Urinary bladder (tissue), 4 donors: Measurements from ENCODE around the gene OR2J3. TPM values are rescaled to one million over a fixed set of nuclear protein-coding genes. Genes with fewer than 3 reads are reported as not detected.
"Not testable (repeated sequence)": the region's sequence is repeated elsewhere in the genome, so short reads cannot be mapped to it uniquely, and the experiment has no call there.

Source experiments
- DNase-seq: peaks from one replicate; pipeline ENCODE4 v3.0.0-alpha.2; 2015; ENCODE audit errors: extremely low spot score
- H3K27ac ChIP-seq: one replicate; pipeline ENCODE4 v1.5.1; 2013; ENCODE audit warnings: low read depth, mild to moderate bottlenecking, moderate library complexity
- H3K36me3 ChIP-seq: one replicate; pipeline ENCODE4 v1.6.1; 2013; ENCODE audit warnings: mild to moderate bottlenecking, moderate library complexity; ENCODE audit not compliant: insufficient read depth
- H3K4me1 ChIP-seq: one replicate; pipeline ENCODE4 v1.6.1; 2013; ENCODE audit warnings: mild to moderate bottlenecking, moderate library complexity; ENCODE audit not compliant: insufficient read depth
- H3K4me3 ChIP-seq: one replicate; pipeline ENCODE4 v1.5.1; 2013; ENCODE audit warnings: low read depth, low read length
- WGBS: extraction: QIAGEN DNeasy Blood & Tissue Kit; methylation state at CpG from one replicate; pipeline ENCODE4 v1.1.7; 2013; 5-methylcytosine and 5-hydroxymethylcytosine counted together
- polyA plus RNA-seq: library from polyadenylated mRNA; stranded (reverse); fragments of 200-250 nt; gene quantifications from one replicate; pipeline ENCODE4 v1.2.3, GENCODE V29; 2013
- total RNA-seq: library from RNA; depleted of rRNA; stranded (reverse); fragments of >200 nt; gene quantifications from one replicate; pipeline ENCODE4 v1.2.3, GENCODE V29; 2014
- donor health status: healthy with polysubstance abuse.
- donor health status: healthy.

OR2J3 gene
- total RNA-seq (not detected), polyA plus RNA-seq (not detected)

GRCh38 chr6:29107758-29108157, at the start of gene OR2J3:
TSS of gene OR2J3 (plus strand) at chr6:29108058. CDS start at chr6:29111891, 3,833 bp downstream.
- H3K36me3 ChIP-seq = no peaks in the 10 kb centered on the region
- H3K27ac ChIP-seq = no peak within 1 kb of the TSS
- DNase-seq = no peak
- WGBS = 6% methylated on average over 1 of the region's 1 CpG
- no peak within 1 kb of the TSS for H3K4me3 ChIP-seq
- H3K4me1 ChIP-seq = no peaks in the 10 kb centered on the region

- no peak for DNase-seq
- WGBS = 36% methylated on average over 9 of the region's 9 CpGs
Measured at GRCh38 chr6:29071831-29072723, 35.8 kb upstream of the OR2J3 start.

DNA sequence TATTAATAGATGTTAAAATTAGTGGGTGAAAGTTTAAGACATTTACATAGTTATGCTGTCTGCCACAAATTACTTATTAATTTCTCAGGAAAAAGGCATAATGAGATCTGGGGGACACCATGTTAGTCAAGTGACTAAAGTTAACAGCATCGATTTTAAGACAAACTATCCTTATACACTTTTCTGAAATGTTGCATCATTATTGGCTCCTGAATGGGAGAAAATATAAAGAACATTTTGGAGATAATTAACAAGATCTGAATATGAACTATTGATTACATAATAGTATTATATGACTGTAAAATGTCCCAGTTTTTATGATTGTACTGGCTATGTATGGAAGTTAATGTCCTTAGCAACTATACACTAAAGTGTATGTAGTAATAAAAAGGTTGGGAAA, 28.7 kb upstream of the OR2J3 start:
- Histone ChIP-seq H3K4me1 (no peaks in the 10 kb centered on the region), H3K27ac (no peak overlapping the region), H3K36me3 (no peaks in the 10 kb centered on the region), H3K4me3 (no peak overlapping the region)
- 73% methylated on average over 1 of the region's 1 CpG for WGBS
- DNase-seq = no peak

More at GRCh38 chr6:29071831-29072723, 35.8 kb upstream of the OR2J3 start:
- Histone ChIP-seq H3K4me3 (no peak overlapping the region), H3K4me1 (no peaks in the 10 kb centered on the region), H3K27ac (no peak overlapping the region), H3K36me3 (no peaks in the 10 kb centered on the region)

DNA sequence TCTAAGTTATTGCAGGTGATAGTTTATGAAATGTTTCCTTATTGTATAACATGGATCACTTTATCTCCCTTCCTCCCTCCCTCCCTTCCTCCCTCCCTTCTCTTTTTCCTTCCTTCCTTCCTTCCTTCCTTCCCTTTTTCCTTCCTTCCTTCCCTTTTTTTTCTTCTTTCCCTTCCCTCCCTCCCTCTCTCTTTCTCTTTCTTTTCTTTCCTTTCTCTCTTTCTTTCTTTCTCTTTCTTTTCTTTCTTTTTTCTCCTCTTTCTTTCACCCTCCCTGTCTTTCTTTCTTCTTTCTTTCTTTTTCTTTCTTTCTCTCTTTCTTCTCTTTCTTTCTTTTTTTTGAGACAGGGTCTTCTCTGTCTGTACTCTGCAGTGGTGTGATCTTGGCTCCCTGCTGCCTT, 26.5 kb upstream of the OR2J3 start:
- no peaks in the 10 kb centered on the region for H3K4me1 ChIP-seq
- H3K4me3 ChIP-seq = no peak overlapping the region
- H3K36me3 ChIP-seq = no peaks in the 10 kb centered on the region
- no peak for DNase-seq
- no peak overlapping the region for H3K27ac ChIP-seq

GRCh38 chr6:29082457-29082856, 25.4 kb upstream of the OR2J3 start:
- no peak overlapping the region for H3K4me3 ChIP-seq
- no peak overlapping the region for H3K27ac ChIP-seq
- 93% methylated on average over 15 of the region's 15 CpGs for WGBS
- H3K36me3 ChIP-seq = no peaks in the 10 kb centered on the region
- no peaks in the 10 kb centered on the region for H3K4me1 ChIP-seq
- no peak for DNase-seq

GRCh38 chr6:29087213-29087612, 20.6 kb upstream of the OR2J3 start, which contains the start of gene OR2B3:
TSS of gene OR2B3 (minus strand) at chr6:29087313. CDS start at chr6:29087248, 65 bp downstream.
- Histone ChIP-seq H3K27ac (no peak within 1 kb of the TSS), H3K4me3 (no peak within 1 kb of the TSS), H3K36me3 (no peaks in the 10 kb centered on the region), H3K4me1 (no peaks in the 10 kb centered on the region)
- DNase-seq = no peak
- 78% methylated on average over 1 of the region's 1 CpG for WGBS

GRCh38 chr6:29092957-29093356, 14.9 kb upstream of the OR2J3 start:
- Histone ChIP-seq H3K27ac (no peak overlapping the region), H3K4me1 (no peaks in the 10 kb centered on the region), H3K4me3 (no peak overlapping the region), H3K36me3 (no peaks in the 10 kb centered on the region)
- 86% methylated on average over 3 of the region's 3 CpGs for WGBS
- DNase-seq = no peak

- WGBS = 33% methylated on average over 1 of the region's 1 CpG
Measured at GRCh38 chr6:29097803-29098202, 10.1 kb upstream of the OR2J3 start.

GRCh38 chr6:29099190-29099589, 8.7 kb upstream of the OR2J3 start, which contains the start of gene OR2J1:
TSS of gene OR2J1 (plus strand) at chr6:29099490. CDS start at chr6:29100943, 1,453 bp downstream.
- DNase-seq = no peak
- no peak within 1 kb of the TSS for H3K4me3 ChIP-seq
- no peak within 1 kb of the TSS for H3K27ac ChIP-seq
- WGBS = 64% methylated on average over 3 of the region's 3 CpGs
- no peaks in the 10 kb centered on the region for H3K4me1 ChIP-seq
- no peaks in the 10 kb centered on the region for H3K36me3 ChIP-seq

More at GRCh38 chr6:29097803-29098202, 10.1 kb upstream of the OR2J3 start:
- H3K4me3 ChIP-seq = no peak overlapping the region
- H3K27ac ChIP-seq = no peak overlapping the region
- H3K36me3 ChIP-seq = no peaks in the 10 kb centered on the region
- no peak for DNase-seq
- H3K4me1 ChIP-seq = no peaks in the 10 kb centered on the region

- Histone ChIP-seq H3K4me1 (no peaks in the 10 kb centered on the region), H3K27ac (no peak overlapping the region), H3K4me3 (no peak overlapping the region), H3K36me3 (no peaks in the 10 kb centered on the region)
- 79% methylated on average over 7 of the region's 7 CpGs for WGBS
- DNase-seq = no peak
Measured at GRCh38 chr6:29112135-29112534, 4.3 kb downstream of the OR2J3 start.

DNA sequence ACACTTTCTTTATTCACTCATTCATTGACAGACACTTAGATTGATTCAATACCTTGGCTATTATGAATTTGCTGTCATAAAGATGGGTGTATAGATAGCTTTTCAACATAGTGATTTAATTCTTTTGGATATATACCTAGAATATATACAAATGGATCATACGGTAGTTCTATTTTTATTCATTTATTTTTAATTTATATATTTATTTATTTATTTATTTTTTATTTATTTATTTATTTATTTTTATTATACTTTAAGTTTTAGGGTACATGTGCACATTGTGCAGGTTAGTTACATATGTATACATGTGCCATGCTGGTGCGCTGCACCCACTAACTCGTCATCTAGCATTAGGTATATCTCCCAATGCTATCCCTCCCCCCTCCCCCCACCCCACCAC, 7.1 kb downstream of the OR2J3 start:
- not testable (repeated sequence) for H3K4me1 ChIP-seq, H3K36me3 ChIP-seq, DNase-seq, H3K4me3 ChIP-seq, H3K27ac ChIP-seq
- WGBS = 86% methylated on average over 1 of the region's 3 CpGs

- WGBS = 73% methylated on average over 15 of the region's 15 CpGs
- DNase-seq = no peak
- no peaks in the 10 kb centered on the region for H3K36me3 ChIP-seq
Measured at GRCh38 chr6:29129326-29130012, 21.6 kb downstream of the OR2J3 start.

DNA sequence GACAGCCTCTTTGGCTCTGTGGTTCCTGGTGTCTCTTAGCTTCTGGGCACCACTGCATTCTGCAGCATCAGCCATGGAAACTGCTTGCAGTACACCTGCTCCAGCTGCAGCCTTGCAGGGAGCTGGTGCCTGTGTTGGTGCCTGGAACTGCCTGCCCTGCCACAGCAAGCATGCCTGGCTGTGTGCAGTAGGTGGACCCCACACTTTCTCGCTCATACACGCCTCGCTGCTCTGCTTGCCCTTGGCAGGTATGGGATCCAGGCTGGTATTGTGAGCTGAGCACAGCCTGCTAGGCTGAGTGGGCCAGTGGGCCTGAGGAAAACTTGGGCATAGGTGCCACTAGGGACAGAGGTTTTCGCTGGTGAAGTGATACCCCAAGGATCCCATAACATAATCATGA, 22.8 kb downstream of the OR2J3 start:
- Histone ChIP-seq H3K4me3 (no peak overlapping the region), H3K27ac (no peak overlapping the region), H3K36me3 (no peaks in the 10 kb centered on the region), H3K4me1 (no peaks in the 10 kb centered on the region)
- WGBS = 89% methylated on average over 4 of the region's 4 CpGs
- DNase-seq = no peak

More at GRCh38 chr6:29129326-29130012, 21.6 kb downstream of the OR2J3 start:
- Histone ChIP-seq H3K4me3 (no peak overlapping the region), H3K27ac (no peak overlapping the region), H3K4me1 (no peaks in the 10 kb centered on the region)

- no peak for DNase-seq
- WGBS = 65% methylated on average over 2 of the region's 2 CpGs
- no peak overlapping the region for H3K4me3 ChIP-seq
Measured at GRCh38 chr6:29131691-29132090, 23.8 kb downstream of the OR2J3 start.

More at GRCh38 chr6:29131691-29132090, 23.8 kb downstream of the OR2J3 start:
- no peaks in the 10 kb centered on the region for H3K4me1 ChIP-seq
- no peak overlapping the region for H3K27ac ChIP-seq
- no peaks in the 10 kb centered on the region for H3K36me3 ChIP-seq
